Measurements from ENCODE around the gene HOXB2. TPM values are rescaled to one million over a fixed set of nuclear protein-coding genes. Genes with fewer than 3 reads are reported as not detected.
A peak's percentile ranks its signal among the peaks of the same experiment; 100 is the strongest.

The HOXB2 gene
- total and polyA plus RNA-seq, 9 of the 15 experiments (the other 6 are each of a cell fraction or from before 2014, with no cell fraction given) = 2.1 to 97.7 (median 21.2) TPM

DNA sequence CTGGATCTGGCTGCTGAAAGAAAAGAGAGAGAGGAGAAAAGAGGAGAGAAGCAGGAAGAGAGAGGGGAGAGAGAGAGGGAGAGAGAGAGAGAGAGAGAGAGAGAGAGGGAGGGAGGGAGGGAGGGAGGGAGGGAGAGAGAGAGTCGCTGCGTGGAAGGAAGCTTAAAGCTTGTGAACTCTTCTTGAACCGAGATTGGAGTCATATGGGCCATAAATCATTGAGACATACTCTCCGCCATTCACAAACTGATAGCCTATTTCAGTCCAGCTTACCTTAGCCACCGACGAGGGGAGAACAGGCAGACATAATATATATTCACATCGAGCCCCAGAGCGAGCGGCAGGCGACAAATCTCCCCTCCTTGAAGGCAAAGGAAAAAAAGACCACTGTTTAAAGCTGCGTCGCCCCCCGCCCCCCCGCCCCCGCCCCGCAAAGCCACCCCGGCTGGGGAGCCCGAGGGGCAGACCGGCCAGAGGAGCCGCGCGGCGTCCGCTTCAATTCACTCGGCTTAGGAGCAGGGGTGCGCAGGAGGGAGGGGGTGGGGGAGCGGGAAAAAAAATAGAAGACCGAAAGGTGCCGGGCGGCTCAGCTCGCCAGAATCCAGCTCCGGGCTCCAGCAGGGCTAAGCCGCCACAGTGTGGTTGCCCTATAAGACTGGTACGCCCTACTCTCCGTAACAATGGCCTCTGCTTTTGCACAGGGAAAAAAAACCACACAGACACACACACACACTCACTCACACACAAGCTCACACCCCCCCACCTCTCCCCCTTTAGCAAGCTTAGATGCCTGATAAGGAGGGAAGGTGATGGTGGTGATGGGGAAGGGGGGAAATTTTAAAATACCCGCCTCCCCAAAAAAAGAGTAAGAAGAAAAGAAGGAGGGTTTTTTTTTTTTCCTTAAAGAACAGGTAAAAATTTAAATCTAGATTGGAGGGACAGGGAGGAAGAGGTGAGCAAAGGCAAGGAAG lies 10.6 kb upstream of the HOXB2 start (continued):
- TF ChIP-seq CREB3 (tag; conservative IDR thresholded peaks at IDR 0.05; ENCODE audit: low read depth) = no peak
- no peak for TF ChIP-seq NR2C2 (CRISPR knock-in tag; IDR thresholded peaks at IDR 0.05)
- peak; percentile 87 for TF ChIP-seq NR2C2 (tag; IDR thresholded peaks at IDR 0.05)
- TF ChIP-seq CBX1 (IDR thresholded peaks at IDR 0.05; ENCODE audit: low read depth) = no peak
- peak; percentile 83 for TF ChIP-seq POLR2AphosphoS5 (IDR thresholded peaks at IDR 0.05; ENCODE audit: control insufficient read depth, insufficient read depth, low read depth, low read length)
- peak; percentile 49; the same call in 1 of the 2 replicates for TF ChIP-seq GABPA (tag; conservative IDR thresholded peaks at IDR 0.05; ENCODE audit: low read depth)
- TF ChIP-seq MCM2 (IDR thresholded peaks at IDR 0.05; ENCODE audit: low read depth) = no peak
- TF ChIP-seq SP1 (CRISPR knock-in tag; IDR thresholded peaks at IDR 0.05) = peak; percentile 32; the same call in 1 of the 2 replicates
- peak; percentile 85 for TF ChIP-seq ZNF444 (CRISPR knock-in tag; IDR thresholded peaks at IDR 0.05)
- peak; percentile 29 to 33; a peak in 2 of 4 replicates for TF ChIP-seq TRIM24 (IDR thresholded peaks at IDR 0.05)
- TF ChIP-seq, protein P1, sequence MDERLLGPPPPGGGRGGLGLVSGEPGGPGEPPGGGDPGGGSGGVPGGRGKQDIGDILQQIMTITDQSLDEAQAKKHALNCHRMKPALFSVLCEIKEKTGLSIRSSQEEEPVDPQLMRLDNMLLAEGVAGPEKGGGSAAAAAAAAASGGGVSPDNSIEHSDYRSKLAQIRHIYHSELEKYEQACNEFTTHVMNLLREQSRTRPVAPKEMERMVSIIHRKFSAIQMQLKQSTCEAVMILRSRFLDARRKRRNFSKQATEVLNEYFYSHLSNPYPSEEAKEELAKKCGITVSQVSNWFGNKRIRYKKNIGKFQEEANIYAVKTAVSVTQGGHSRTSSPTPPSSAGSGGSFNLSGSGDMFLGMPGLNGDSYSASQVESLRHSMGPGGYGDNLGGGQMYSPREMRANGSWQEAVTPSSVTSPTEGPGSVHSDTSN (CRISPR knock-in tag; IDR thresholded peaks at IDR 0.05; ENCODE audit: low read depth) = peak; percentile 84
- TF ChIP-seq, protein P1 (tag; conservative IDR thresholded peaks at IDR 0.05; ENCODE audit: low read depth) = peak; percentile 98
- TF ChIP-seq EHMT2 (IDR thresholded peaks at IDR 0.05) = peak; percentile 55; the same call in 1 of the 2 replicates
- TF ChIP-seq, protein P2, sequence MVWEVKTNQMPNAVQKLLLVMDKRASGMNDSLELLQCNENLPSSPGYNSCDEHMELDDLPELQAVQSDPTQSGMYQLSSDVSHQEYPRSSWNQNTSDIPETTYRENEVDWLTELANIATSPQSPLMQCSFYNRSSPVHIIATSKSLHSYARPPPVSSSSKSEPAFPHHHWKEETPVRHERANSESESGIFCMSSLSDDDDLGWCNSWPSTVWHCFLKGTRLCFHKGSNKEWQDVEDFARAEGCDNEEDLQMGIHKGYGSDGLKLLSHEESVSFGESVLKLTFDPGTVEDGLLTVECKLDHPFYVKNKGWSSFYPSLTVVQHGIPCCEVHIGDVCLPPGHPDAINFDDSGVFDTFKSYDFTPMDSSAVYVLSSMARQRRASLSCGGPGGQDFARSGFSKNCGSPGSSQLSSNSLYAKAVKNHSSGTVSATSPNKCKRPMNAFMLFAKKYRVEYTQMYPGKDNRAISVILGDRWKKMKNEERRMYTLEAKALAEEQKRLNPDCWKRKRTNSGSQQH (CRISPR knock-in tag; IDR thresholded peaks at IDR 0.05) = peak; percentile 81; the same call in 1 of the 2 replicates
- TF ChIP-seq ATF7 (IDR thresholded peaks at IDR 0.05) = peak; percentile 92
- TF ChIP-seq, protein P3, sequence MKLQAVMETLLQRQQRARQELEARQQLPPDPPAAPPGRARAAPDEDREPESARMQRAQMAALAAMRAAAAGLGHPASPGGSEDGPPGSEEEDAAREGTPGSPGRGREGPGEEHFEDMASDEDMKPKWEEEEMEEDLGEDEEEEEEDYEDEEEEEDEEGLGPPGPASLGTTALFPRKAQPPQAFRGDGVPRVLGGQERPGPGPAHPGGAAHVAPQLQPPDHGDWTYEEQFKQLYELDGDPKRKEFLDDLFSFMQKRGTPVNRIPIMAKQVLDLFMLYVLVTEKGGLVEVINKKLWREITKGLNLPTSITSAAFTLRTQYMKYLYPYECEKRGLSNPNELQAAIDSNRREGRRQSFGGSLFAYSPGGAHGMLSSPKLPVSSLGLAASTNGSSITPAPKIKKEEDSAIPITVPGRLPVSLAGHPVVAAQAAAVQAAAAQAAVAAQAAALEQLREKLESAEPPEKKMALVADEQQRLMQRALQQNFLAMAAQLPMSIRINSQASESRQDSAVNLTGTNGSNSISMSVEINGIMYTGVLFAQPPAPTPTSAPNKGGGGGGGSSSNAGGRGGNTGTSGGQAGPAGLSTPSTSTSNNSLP (IDR thresholded peaks at IDR 0.05; ENCODE audit: borderline replicate concordance, low read depth, low read length) = peak; percentile 76; the same call in 1 of the 2 replicates
- TF ChIP-seq TCF3 (CRISPR knock-in tag; IDR thresholded peaks at IDR 0.05) = peak; percentile 55
- peak; percentile 75 for TF ChIP-seq NBN (IDR thresholded peaks at IDR 0.05; ENCODE audit: low read depth)
- peak; percentile 85 to 90 for TF ChIP-seq MLLT1 (IDR thresholded peaks at IDR 0.05)
